MM.1S (cell line): ENCODE data around the gene SEC24C.

Experiments used
- EZH2phosphoT487 ChIP-seq: fragments of 300-600 bp; sonication (generic); IDR thresholded peaks from 2 replicates; pipeline ENCODE4 v1.6.1; 2018; ENCODE audit warnings: antibody characterized with exemption, low read length
- TF ChIP-seq, protein P1 (sequence below): fragments of 300-600 bp; sonication (generic); IDR thresholded peaks from 2 replicates; pipeline ENCODE4 v1.5.1; 2016; ENCODE audit warnings: antibody characterized with exemption, low read length, mixed read lengths

- TF ChIP-seq, protein P1, sequence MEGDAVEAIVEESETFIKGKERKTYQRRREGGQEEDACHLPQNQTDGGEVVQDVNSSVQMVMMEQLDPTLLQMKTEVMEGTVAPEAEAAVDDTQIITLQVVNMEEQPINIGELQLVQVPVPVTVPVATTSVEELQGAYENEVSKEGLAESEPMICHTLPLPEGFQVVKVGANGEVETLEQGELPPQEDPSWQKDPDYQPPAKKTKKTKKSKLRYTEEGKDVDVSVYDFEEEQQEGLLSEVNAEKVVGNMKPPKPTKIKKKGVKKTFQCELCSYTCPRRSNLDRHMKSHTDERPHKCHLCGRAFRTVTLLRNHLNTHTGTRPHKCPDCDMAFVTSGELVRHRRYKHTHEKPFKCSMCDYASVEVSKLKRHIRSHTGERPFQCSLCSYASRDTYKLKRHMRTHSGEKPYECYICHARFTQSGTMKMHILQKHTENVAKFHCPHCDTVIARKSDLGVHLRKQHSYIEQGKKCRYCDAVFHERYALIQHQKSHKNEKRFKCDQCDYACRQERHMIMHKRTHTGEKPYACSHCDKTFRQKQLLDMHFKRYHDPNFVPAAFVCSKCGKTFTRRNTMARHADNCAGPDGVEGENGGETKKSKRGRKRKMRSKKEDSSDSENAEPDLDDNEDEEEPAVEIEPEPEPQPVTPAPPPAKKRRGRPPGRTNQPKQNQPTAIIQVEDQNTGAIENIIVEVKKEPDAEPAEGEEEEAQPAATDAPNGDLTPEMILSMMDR: no peak
- TF ChIP-seq EZH2phosphoT487: no peak
Measured at GRCh38 chr10:73759512-73760115, 15.4 kb downstream of the SEC24C start.
